Thoracic aorta (tissue), 2 donors: ENCODE data around the gene VEGFA. TPM values are rescaled to one million over a fixed set of nuclear protein-coding genes. Genes with fewer than 3 reads are reported as not detected.

Experiments
- ATAC-seq: fragments of 150-250 bp; one replicate; pipeline ENCODE4 v1.8.0; 2017; ENCODE audit warnings: low read depth; ENCODE audit not compliant: insufficient number of reproducible peaks, low FRiP score
- DNase-seq: peaks from one replicate; pipeline ENCODE4 v3.0.0-alpha.2; 2020; ENCODE audit warnings: low spot score
- H3K27ac ChIP-seq, 2 donors: fragments of 200-600 bp; sonication (generic); 1 replicate in 1 of 2; 2 replicates in 1 of 2; pipeline ENCODE4 v1.5.1; 2016; ENCODE audit warnings: mild to moderate bottlenecking in 2 of 2, moderate library complexity in 2 of 2
- H3K27me3 ChIP-seq: fragments of 200-600 bp; sonication (generic); replicated peaks from 2 replicates; pipeline ENCODE4 v1.6.0; 2016; ENCODE audit warnings: mild to moderate bottlenecking; ENCODE audit not compliant: insufficient read depth
- H3K36me3 ChIP-seq: fragments of 200-600 bp; sonication (generic); one replicate; pipeline ENCODE4 v1.5.1; 2016
- H3K4me1 ChIP-seq, 2 donors: fragments of 200-600 bp; sonication (generic); 1 replicate in 1 of 2; 2 replicates in 1 of 2; pipeline versions ENCODE4 v1.5.1 to v1.6.0; 2016; ENCODE audit warnings: low read depth in 2 of 2, mild to moderate bottlenecking in 1 of 2; ENCODE audit not compliant: control insufficient read depth in 1 of 2
- H3K4me3 ChIP-seq: fragments of 200-600 bp; sonication (generic); 2 replicates; pipeline ENCODE4 v1.5.1; 2016; ENCODE audit warnings: mild to moderate bottlenecking
- H3K9me3 ChIP-seq: fragments of 200-600 bp; sonication (generic); 2 replicates; pipeline ENCODE4 v1.5.1; 2016
- CTCF ChIP-seq: fragments of 200-600 bp; sonication (generic); IDR thresholded peaks from one replicate; pipeline ENCODE4 v1.5.1; 2019; ENCODE audit warnings: antibody characterized with exemption
- total RNA-seq, 2 donors: library from RNA; depleted of rRNA; stranded (reverse); fragments of >200 nt; gene quantifications; one replicate each; pipeline versions ENCODE4 v1.1.0 to v1.2.3, GENCODE V29; 2016

The VEGFA gene
- total RNA-seq, 2 donors from 2014 or later, result 36.0 to 117 TPM

DNA sequence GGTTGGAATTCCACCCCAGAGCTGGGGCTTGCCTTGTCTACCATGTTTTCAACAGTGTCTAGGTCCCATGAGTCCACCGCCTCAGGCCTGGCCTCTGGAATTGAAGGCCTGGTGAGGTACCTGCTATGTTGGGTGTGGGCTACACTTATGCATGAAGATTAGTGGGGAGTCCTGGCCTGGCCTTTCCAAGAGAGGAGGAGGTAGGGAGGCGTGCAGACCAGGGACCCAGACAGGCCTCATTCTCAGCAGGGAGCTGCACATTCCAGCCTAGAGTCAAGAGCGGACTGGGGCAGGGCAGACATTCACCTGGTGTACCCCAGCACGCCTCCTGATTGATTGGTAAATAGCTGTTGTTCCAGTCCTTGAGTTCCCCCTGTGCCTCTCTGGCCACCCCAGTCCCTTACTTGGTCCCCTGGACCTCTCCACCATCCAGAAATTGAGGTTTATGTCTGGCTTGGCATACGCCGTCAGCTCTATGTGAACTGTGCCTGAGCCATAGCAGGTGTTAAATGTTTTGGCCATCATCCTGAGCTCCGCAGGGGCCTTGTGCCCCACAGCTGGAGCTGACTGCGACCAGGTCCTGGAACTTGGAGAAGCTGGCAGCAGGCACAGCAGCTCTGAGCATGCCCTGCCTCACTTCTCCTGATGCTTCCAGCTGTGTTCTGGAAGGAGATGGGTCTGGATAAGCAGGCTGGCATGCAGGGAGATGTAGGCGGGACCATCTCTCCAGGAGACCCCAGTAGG lies 8.2 kb upstream of the VEGFA start:
- no peak for ATAC-seq
- no peaks in the 10 kb centered on the region for H3K36me3 ChIP-seq
- no peaks in the 10 kb centered on the region for H3K9me3 ChIP-seq
- no peaks in the 10 kb centered on the region for H3K27me3 ChIP-seq
- H3K4me1 ChIP-seq, result no peaks in the 10 kb centered on the region
- TF ChIP-seq CTCF, result no peak
- no peak for DNase-seq
- no peak overlapping the region for H3K27ac ChIP-seq
- H3K4me3 ChIP-seq, result no peak overlapping the region

DNA sequence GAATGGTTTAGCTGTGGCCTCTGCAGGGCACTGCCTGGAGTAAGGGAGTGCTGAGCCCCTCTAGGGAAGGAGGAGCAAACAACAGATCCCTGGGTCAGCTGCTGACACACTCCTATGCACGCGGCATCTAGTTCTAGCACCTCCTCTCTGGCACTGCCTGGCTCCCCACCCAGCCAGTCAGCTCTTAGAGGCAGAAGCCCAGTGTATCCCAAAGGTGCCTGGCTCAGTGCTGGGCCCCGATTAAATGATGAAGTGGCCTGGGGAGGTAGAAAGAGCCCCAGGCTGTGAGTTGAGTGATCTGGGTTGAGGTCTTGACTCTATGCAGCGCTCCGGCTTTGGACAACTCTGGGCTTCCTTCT lies 7.6 kb upstream of the VEGFA start:
- no peaks in the 10 kb centered on the region for H3K9me3 ChIP-seq
- DNase-seq, result no peak

GRCh38 chr6:43762966-43763695 lies 6.9 kb upstream of the VEGFA start:
- H3K4me1 ChIP-seq, result no peaks in the 10 kb centered on the region
- no peaks in the 10 kb centered on the region for H3K36me3 ChIP-seq
- no peak overlapping the region for H3K4me3 ChIP-seq
- DNase-seq (no peak), ATAC-seq (no peak)
- H3K27me3 ChIP-seq, result no peaks in the 10 kb centered on the region
- no peak for TF ChIP-seq CTCF
- H3K9me3 ChIP-seq, result no peaks in the 10 kb centered on the region
- no peak overlapping the region for H3K27ac ChIP-seq

More for the DNA sequence above, 7.6 kb upstream of the VEGFA start:
- no peak for TF ChIP-seq CTCF
- Histone ChIP-seq H3K36me3 (no peaks in the 10 kb centered on the region), H3K4me3 (no peak overlapping the region), H3K4me1 (no peaks in the 10 kb centered on the region), H3K27me3 (no peaks in the 10 kb centered on the region), H3K27ac (no peak overlapping the region)
- ATAC-seq, result no peak

DNA sequence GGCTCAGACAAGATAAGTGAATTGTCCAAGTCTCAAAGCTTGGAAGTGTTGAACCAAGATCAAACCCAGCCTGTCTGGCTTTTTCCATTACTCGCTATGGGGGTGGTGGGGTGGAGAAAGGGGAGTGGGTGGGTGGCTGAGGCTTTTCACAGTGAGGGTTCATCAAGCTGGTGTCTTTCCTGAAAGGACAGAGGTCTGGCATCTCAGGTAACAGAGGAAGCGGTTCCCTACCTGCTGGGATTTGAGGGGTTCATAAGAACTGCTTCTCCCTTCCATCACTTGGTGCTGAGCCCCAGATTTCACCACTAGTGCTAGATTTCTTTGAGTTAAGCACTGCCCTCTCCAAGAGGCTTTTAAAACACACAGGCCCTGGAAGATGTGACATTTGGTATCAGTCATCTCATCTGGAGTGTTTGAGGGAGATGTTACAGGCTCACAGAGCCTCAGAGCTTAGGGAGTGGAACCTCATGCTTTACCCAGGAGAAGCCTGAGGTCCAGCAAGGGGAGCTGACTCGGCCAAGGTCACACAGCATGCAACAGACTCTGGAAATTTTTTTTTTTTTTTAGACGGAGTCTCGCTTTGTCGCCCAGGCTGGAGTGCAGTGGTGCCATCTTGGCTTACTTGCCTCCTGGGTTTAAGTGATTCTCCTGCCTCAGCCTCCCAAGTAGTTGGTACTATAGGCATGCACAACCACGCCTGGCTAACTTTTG lies 6.0 kb upstream of the VEGFA start:
- DNase-seq, result no peak
- Histone ChIP-seq H3K9me3 (no peaks in the 10 kb centered on the region), H3K36me3 (no peaks in the 10 kb centered on the region), H3K4me1 (peaks cover 0 to 7% of the 10 kb centered on the region in 2 donors), H3K27me3 (no peaks in the 10 kb centered on the region), H3K4me3 (no peak overlapping the region), H3K27ac (no peak overlapping the region)
- no peak for ATAC-seq
- TF ChIP-seq CTCF, result no peak

- Histone ChIP-seq H3K4me1 (peaks cover 0 to 11% of the 10 kb centered on the region in 2 donors), H3K4me3 (no peak overlapping the region), H3K27me3 (no peaks in the 10 kb centered on the region), H3K27ac (no peak overlapping the region), H3K9me3 (no peaks in the 10 kb centered on the region), H3K36me3 (no peaks in the 10 kb centered on the region)
- no peak for TF ChIP-seq CTCF
- DNase-seq (no peak), ATAC-seq (no peak)
Measured at GRCh38 chr6:43764772-43765171, 5.2 kb upstream of the VEGFA start.
